Testis (tissue), 2 donors: ENCODE results near the gene PIK3CD.
"Not testable (repeated sequence)": the region's sequence is repeated elsewhere in the genome, so short reads cannot be mapped to it uniquely, and the experiment has no call there.

Source experiments
- POLR2A ChIP-seq: fragments of 450-650 bp; IDR thresholded peaks from one replicate; pipeline ENCODE4 v1.6.1; 2017; ENCODE audit warnings: antibody characterized with exemption, mild to moderate bottlenecking, moderate library complexity
- TF ChIP-seq, protein P1 (sequence below), 3 experiments: fragments of 450-650 bp in 2 of 3; fragments of 200-600 bp in 1 of 3; sonication (generic) in 1 of 3; IDR thresholded peaks; one replicate each; pipeline ENCODE4 v1.5.1; 2016 to 2019; ENCODE audit warnings: antibody characterized with exemption in 3 of 3, mild to moderate bottlenecking in 2 of 3, moderate library complexity in 1 of 3

DNA sequence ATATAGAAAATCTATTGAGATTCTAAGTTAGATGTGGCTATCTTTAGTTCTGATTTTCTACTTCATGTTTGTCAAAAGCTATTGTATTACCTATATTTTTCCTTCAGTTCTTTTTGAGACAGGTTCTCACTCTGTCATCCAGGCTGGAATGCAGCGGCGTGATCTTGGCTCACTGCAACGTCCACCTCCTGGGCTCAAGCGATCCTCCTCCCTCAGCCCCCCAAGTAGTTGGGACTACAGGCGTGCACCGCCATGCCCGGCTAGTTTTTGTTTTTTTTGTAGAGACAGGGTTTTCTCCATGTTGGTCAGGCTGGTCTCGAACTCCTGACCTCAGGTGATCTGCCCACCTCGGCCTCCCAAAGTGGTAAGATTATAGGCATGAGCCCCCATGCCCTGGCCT lies 96.9 kb downstream of the PIK3CD start:
- TF ChIP-seq, protein P1, sequence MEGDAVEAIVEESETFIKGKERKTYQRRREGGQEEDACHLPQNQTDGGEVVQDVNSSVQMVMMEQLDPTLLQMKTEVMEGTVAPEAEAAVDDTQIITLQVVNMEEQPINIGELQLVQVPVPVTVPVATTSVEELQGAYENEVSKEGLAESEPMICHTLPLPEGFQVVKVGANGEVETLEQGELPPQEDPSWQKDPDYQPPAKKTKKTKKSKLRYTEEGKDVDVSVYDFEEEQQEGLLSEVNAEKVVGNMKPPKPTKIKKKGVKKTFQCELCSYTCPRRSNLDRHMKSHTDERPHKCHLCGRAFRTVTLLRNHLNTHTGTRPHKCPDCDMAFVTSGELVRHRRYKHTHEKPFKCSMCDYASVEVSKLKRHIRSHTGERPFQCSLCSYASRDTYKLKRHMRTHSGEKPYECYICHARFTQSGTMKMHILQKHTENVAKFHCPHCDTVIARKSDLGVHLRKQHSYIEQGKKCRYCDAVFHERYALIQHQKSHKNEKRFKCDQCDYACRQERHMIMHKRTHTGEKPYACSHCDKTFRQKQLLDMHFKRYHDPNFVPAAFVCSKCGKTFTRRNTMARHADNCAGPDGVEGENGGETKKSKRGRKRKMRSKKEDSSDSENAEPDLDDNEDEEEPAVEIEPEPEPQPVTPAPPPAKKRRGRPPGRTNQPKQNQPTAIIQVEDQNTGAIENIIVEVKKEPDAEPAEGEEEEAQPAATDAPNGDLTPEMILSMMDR (IDR thresholded peaks at IDR 0.05), result not testable (repeated sequence)
- TF ChIP-seq POLR2A, result not testable (repeated sequence)
